Mesendoderm (in vitro differentiated cells): Measurements from ENCODE around the gene ODF4.

Experiments used
- DNase-seq: peaks from one replicate; pipeline ENCODE4 v3.0.0; 2013
- H2AK5ac ChIP-seq: 2 replicates; pipeline ENCODE4 v1.6.1; 2013; ENCODE audit warnings: low read length, inconsistent platforms
- H2BK120ac ChIP-seq: 2 replicates; pipeline ENCODE4 v1.6.1; 2013; ENCODE audit warnings: low read depth, mild to moderate bottlenecking, low read length, moderate library complexity, mixed read lengths
- H2BK15ac ChIP-seq: replicated peaks from 2 replicates; pipeline ENCODE4 v1.6.1; 2013; ENCODE audit warnings: low read depth, mild to moderate bottlenecking, moderate library complexity
- H2BK5ac ChIP-seq: 2 replicates; pipeline ENCODE4 v1.6.1; 2013; ENCODE audit warnings: low read length, inconsistent platforms
- H3K18ac ChIP-seq: 2 replicates; pipeline ENCODE4 v1.6.1; 2013; ENCODE audit warnings: mild to moderate bottlenecking, low read length, mixed read lengths
- H3K23ac ChIP-seq: one replicate; pipeline ENCODE4 v1.6.1; 2013; ENCODE audit warnings: low read length
- H3K27ac ChIP-seq: 2 replicates; pipeline ENCODE4 v1.5.1; 2013; ENCODE audit warnings: low read depth, mild to moderate bottlenecking, inconsistent platforms, low read length, moderate library complexity
- H3K27me3 ChIP-seq: 2 replicates; pipeline ENCODE4 v1.6.1; 2013; ENCODE audit warnings: low read length, control low read depth, mild to moderate bottlenecking, inconsistent platforms; ENCODE audit not compliant: insufficient read depth, poor library complexity
- H3K36me3 ChIP-seq: 2 replicates; pipeline ENCODE4 v1.6.1; 2013; ENCODE audit warnings: low read length, inconsistent platforms; ENCODE audit not compliant: control insufficient read depth, insufficient read depth
- H3K4ac ChIP-seq: one replicate; pipeline ENCODE4 v1.6.1; 2013; ENCODE audit warnings: low read depth, mild to moderate bottlenecking, low read length, moderate library complexity
- H3K4me1 ChIP-seq: 2 replicates; pipeline ENCODE4 v1.6.1; 2013; ENCODE audit warnings: low read depth, low read length, inconsistent platforms; ENCODE audit not compliant: control insufficient read depth
- H3K4me2 ChIP-seq: 2 replicates; pipeline ENCODE4 v1.6.1; 2013; ENCODE audit warnings: low read length
- H3K4me3 ChIP-seq: 2 replicates; pipeline ENCODE4 v1.5.1; 2013; ENCODE audit warnings: mild to moderate bottlenecking, low read length
- H3K56ac ChIP-seq: one replicate; pipeline ENCODE4 v1.6.1; 2013; ENCODE audit warnings: low read length
- H3K79me1 ChIP-seq: 2 replicates; pipeline ENCODE4 v1.6.1; 2013; ENCODE audit warnings: low read length, inconsistent platforms
- H3K79me2 ChIP-seq: 2 replicates; pipeline ENCODE4 v1.6.1; 2013; ENCODE audit warnings: mild to moderate bottlenecking, low read length; ENCODE audit not compliant: control insufficient read depth, insufficient read depth
- H3K9ac ChIP-seq: 2 replicates; pipeline ENCODE4 v1.6.1; 2013; ENCODE audit warnings: low read length, inconsistent platforms
- H4K5ac ChIP-seq: one replicate; pipeline ENCODE4 v1.6.1; 2013; ENCODE audit warnings: low read length
- H4K8ac ChIP-seq: one replicate; pipeline ENCODE4 v1.6.1; 2013; ENCODE audit warnings: low read depth, mild to moderate bottlenecking, control low read depth, low read length, moderate library complexity
- WGBS: extraction: QIAGEN DNeasy Blood & Tissue Kit; methylation state at CpG from one replicate; pipeline ENCODE4 v1.1.7; 2013; ENCODE audit warnings: low lambda C conversion rate, missing lambda C conversion rate; ENCODE audit not compliant: insufficient coverage; ENCODE audit errors: extremely low coverage; 5-methylcytosine and 5-hydroxymethylcytosine counted together

The ODF4 gene

GRCh38 chr17:8362651-8363332, 23.2 kb downstream of the ODF4 start:
- no peak overlapping the region for H3K27ac ChIP-seq
- WGBS: no CpG with 5 or more reads among the region's 4 CpGs
- H2BK120ac ChIP-seq: no peak overlapping the region
- H4K5ac ChIP-seq: no peak overlapping the region
- no peaks in the 10 kb centered on the region for H3K79me2 ChIP-seq
- no peak overlapping the region for H2AK5ac ChIP-seq
- no peak overlapping the region for H4K8ac ChIP-seq
- H3K56ac ChIP-seq: no peak overlapping the region
- H3K4me2 ChIP-seq: no peak overlapping the region
- no peaks in the 10 kb centered on the region for H3K79me1 ChIP-seq
- H2BK15ac ChIP-seq: no peak overlapping the region
- H3K4ac ChIP-seq: no peak overlapping the region
- H3K9ac ChIP-seq: no peak overlapping the region
- peaks cover 7% of the 10 kb centered on the region for H3K4me1 ChIP-seq
- no peak overlapping the region for H3K18ac ChIP-seq
- no peaks in the 10 kb centered on the region for H3K27me3 ChIP-seq
- no peak overlapping the region for H3K4me3 ChIP-seq
- DNase-seq: no peak
- no peaks in the 10 kb centered on the region for H3K36me3 ChIP-seq
- H2BK5ac ChIP-seq: no peak overlapping the region
- H3K23ac ChIP-seq: no peak overlapping the region

- Histone ChIP-seq H3K9ac (no peak overlapping the region), H3K27me3 (no peaks in the 10 kb centered on the region), H3K4me1 (peaks cover 7% of the 10 kb centered on the region), H3K27ac (no peak overlapping the region), H3K23ac (no peak overlapping the region), H4K8ac (no peak overlapping the region), H2BK5ac (no peak overlapping the region), H3K36me3 (peaks cover 1% of the 10 kb centered on the region), H4K5ac (no peak overlapping the region), H3K4me2 (no peak overlapping the region), H3K18ac (no peak overlapping the region), H2AK5ac (no peak overlapping the region), H2BK120ac (no peak overlapping the region), H3K4me3 (no peak overlapping the region), H3K79me2 (no peaks in the 10 kb centered on the region), H2BK15ac (no peak overlapping the region), H3K79me1 (no peaks in the 10 kb centered on the region), H3K4ac (no peak overlapping the region), H3K56ac (no peak overlapping the region)
- no peak for DNase-seq
- WGBS: no CpG with 5 or more reads among the region's 1 CpG
Observed at GRCh38 chr17:8365143-8365542, 25.5 kb downstream of the ODF4 start.

- H3K9ac ChIP-seq: no peak overlapping the region
Observed at GRCh38 chr17:8366231-8366630, 26.6 kb downstream of the ODF4 start.

GRCh38 chr17:8368193-8368592, 28.6 kb downstream of the ODF4 start:
- Histone ChIP-seq H3K27me3 (no peaks in the 10 kb centered on the region), H3K4me1 (no peaks in the 10 kb centered on the region), H2AK5ac (no peak overlapping the region), H3K36me3 (peaks cover 1% of the 10 kb centered on the region), H4K5ac (no peak overlapping the region), H3K4me2 (no peak overlapping the region), H2BK5ac (no peak overlapping the region), H3K18ac (no peak overlapping the region), H3K23ac (no peak overlapping the region), H2BK15ac (no peak overlapping the region), H3K79me1 (no peaks in the 10 kb centered on the region), H3K27ac (no peak overlapping the region), H3K4ac (no peak overlapping the region), H3K4me3 (no peak overlapping the region), H2BK120ac (no peak overlapping the region), H3K9ac (no peak overlapping the region), H3K79me2 (no peaks in the 10 kb centered on the region), H3K56ac (no peak overlapping the region), H4K8ac (no peak overlapping the region)
- WGBS: no CpG with 5 or more reads among the region's 3 CpGs
- no peak for DNase-seq

More at GRCh38 chr17:8366231-8366630, 26.6 kb downstream of the ODF4 start:
- Histone ChIP-seq H3K79me1 (no peaks in the 10 kb centered on the region), H3K27ac (no peak overlapping the region), H3K56ac (no peak overlapping the region), H3K4ac (no peak overlapping the region), H3K79me2 (no peaks in the 10 kb centered on the region), H3K27me3 (no peaks in the 10 kb centered on the region), H2BK120ac (no peak overlapping the region), H2AK5ac (no peak overlapping the region), H3K36me3 (peaks cover 1% of the 10 kb centered on the region), H3K23ac (no peak overlapping the region), H4K5ac (no peak overlapping the region), H2BK15ac (no peak overlapping the region), H3K4me3 (no peak overlapping the region), H2BK5ac (no peak overlapping the region), H3K18ac (no peak overlapping the region), H3K4me2 (no peak overlapping the region), H4K8ac (no peak overlapping the region), H3K4me1 (peaks cover under 1% of the 10 kb centered on the region)
- no CpG with 5 or more reads among the region's 2 CpGs for WGBS
- no peak for DNase-seq

GRCh38 chr17:8369944-8370343, 30.3 kb downstream of the ODF4 start:
- Histone ChIP-seq H3K27me3 (no peaks in the 10 kb centered on the region), H3K9ac (no peak overlapping the region), H3K56ac (no peak overlapping the region), H2BK5ac (no peak overlapping the region), H4K5ac (no peak overlapping the region), H3K36me3 (peaks cover 1% of the 10 kb centered on the region), H3K18ac (no peak overlapping the region), H3K79me1 (no peaks in the 10 kb centered on the region), H2AK5ac (no peak overlapping the region), H2BK120ac (no peak overlapping the region), H3K4me2 (no peak overlapping the region), H3K23ac (no peak overlapping the region), H3K27ac (no peak overlapping the region), H3K4ac (no peak overlapping the region), H3K4me1 (no peaks in the 10 kb centered on the region), H3K79me2 (no peaks in the 10 kb centered on the region), H2BK15ac (no peak overlapping the region), H3K4me3 (no peak overlapping the region), H4K8ac (no peak overlapping the region)
- no CpG with 5 or more reads among the region's 8 CpGs for WGBS
- no peak for DNase-seq

GRCh38 chr17:8371786-8372185, 32.1 kb downstream of the ODF4 start:
- no peak overlapping the region for H3K9ac ChIP-seq
- H2BK15ac ChIP-seq: no peak overlapping the region
- H3K4ac ChIP-seq: no peak overlapping the region
- H2BK5ac ChIP-seq: no peak overlapping the region
- no peak overlapping the region for H4K8ac ChIP-seq
- H2BK120ac ChIP-seq: no peak overlapping the region
- H2AK5ac ChIP-seq: no peak overlapping the region
- no peak overlapping the region for H3K23ac ChIP-seq
- H3K56ac ChIP-seq: no peak overlapping the region
- no peaks in the 10 kb centered on the region for H3K4me1 ChIP-seq
- no peaks in the 10 kb centered on the region for H3K79me2 ChIP-seq
- no CpG with 5 or more reads among the region's 4 CpGs for WGBS
- H3K79me1 ChIP-seq: no peaks in the 10 kb centered on the region
- no peak overlapping the region for H3K18ac ChIP-seq
- peaks cover 1% of the 10 kb centered on the region for H3K36me3 ChIP-seq
- H3K4me3 ChIP-seq: no peak overlapping the region
- H3K27me3 ChIP-seq: no peaks in the 10 kb centered on the region
- H4K5ac ChIP-seq: no peak overlapping the region
- no peak overlapping the region for H3K4me2 ChIP-seq
- DNase-seq: no peak
- H3K27ac ChIP-seq: no peak overlapping the region
